Ectodermal cell (in vitro differentiated cells): ENCODE results near the gene CPEB3.

Experiments
- H3K27ac ChIP-seq: 2 replicates; pipeline ENCODE4 v1.7.0; 2013; ENCODE audit warnings: mild to moderate bottlenecking, low read depth, low read length; ENCODE audit not compliant: insufficient read depth, poor library complexity, severe bottlenecking
- H3K27me3 ChIP-seq: 2 replicates; pipeline ENCODE4 v1.7.0; 2013; ENCODE audit warnings: mild to moderate bottlenecking, low read length; ENCODE audit not compliant: insufficient read depth, control insufficient read depth, poor library complexity, severe bottlenecking
- H3K36me3 ChIP-seq: one replicate; pipeline ENCODE4 v1.7.0; 2013; ENCODE audit warnings: low read length; ENCODE audit not compliant: control insufficient read depth, insufficient read depth
- H3K4me1 ChIP-seq: one replicate; pipeline ENCODE4 v1.7.0; 2013; ENCODE audit warnings: low read length; ENCODE audit not compliant: control insufficient read depth, insufficient read depth
- H3K4me3 ChIP-seq: 2 replicates; pipeline ENCODE4 v1.7.0; 2013; ENCODE audit warnings: low read depth, low read length, control low read depth; ENCODE audit not compliant: insufficient read depth
- H3K9me3 ChIP-seq: 2 replicates; pipeline ENCODE4 v1.7.0; 2013; ENCODE audit warnings: mild to moderate bottlenecking, low read length, moderate library complexity; ENCODE audit not compliant: control insufficient read depth
- WGBS, 2 experiments: methylation state at CpG; one replicate each; pipeline ENCODE4 v1.1.7; 2013; ENCODE audit warnings: missing lambda C conversion rate in 2 of 2; 5-methylcytosine and 5-hydroxymethylcytosine counted together

Gene CPEB3

GRCh38 chr10:92183199-92183598 is 107.7 kb downstream of the CPEB3 start:
- Histone ChIP-seq H3K27me3 (no peaks in the 10 kb centered on the region), H3K9me3 (no peaks in the 10 kb centered on the region), H3K36me3 (no peaks in the 10 kb centered on the region), H3K4me3 (no peak overlapping the region), H3K4me1 (no peaks in the 10 kb centered on the region), H3K27ac (no peak overlapping the region)
- WGBS, 2 experiments = 86% methylated on average over 3 of the region's 4 CpGs; no CpG with 5 or more reads in 1 of the 2 experiments

GRCh38 chr10:92181575-92181974 is 109.3 kb downstream of the CPEB3 start:
- H3K9me3 ChIP-seq = no peaks in the 10 kb centered on the region
- no peaks in the 10 kb centered on the region for H3K27me3 ChIP-seq
- 73 to 83% methylated on average over 2 of the region's 2 CpGs for WGBS, 2 experiments
- H3K4me1 ChIP-seq = no peaks in the 10 kb centered on the region
- no peak overlapping the region for H3K4me3 ChIP-seq
- no peaks in the 10 kb centered on the region for H3K36me3 ChIP-seq
- H3K27ac ChIP-seq = no peak overlapping the region

GRCh38 chr10:92180399-92180798 is 110.5 kb downstream of the CPEB3 start:
- Histone ChIP-seq H3K27ac (no peak overlapping the region), H3K9me3 (no peaks in the 10 kb centered on the region), H3K4me3 (no peak overlapping the region), H3K36me3 (no peaks in the 10 kb centered on the region), H3K27me3 (no peaks in the 10 kb centered on the region), H3K4me1 (no peaks in the 10 kb centered on the region)
- 93 to 95% methylated on average over 1 of the region's 1 CpG for WGBS, 2 experiments

GRCh38 chr10:92177546-92177945 is 113.3 kb downstream of the CPEB3 start:
- Histone ChIP-seq H3K4me1 (no peaks in the 10 kb centered on the region), H3K9me3 (no peaks in the 10 kb centered on the region)

DNA sequence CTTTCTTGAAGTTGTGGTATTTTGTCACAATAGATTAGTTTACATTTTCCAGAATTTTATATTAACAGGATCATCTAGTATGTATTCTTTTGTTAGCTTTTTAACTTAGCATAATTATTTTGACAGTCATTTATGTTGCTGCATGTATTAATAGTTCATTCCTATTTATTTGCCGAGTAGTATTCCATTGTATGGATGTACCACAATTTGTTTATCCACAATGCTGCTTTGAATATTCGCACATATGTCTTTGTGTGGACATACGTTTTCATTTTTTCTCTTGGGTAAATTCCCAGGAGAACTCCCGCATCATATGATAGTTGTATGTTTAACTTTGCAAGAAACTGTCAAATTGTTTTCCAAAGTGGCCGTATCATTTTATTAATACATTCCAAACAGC is 115.7 kb downstream of the CPEB3 start:
- Histone ChIP-seq H3K4me3 (no peak overlapping the region), H3K27me3 (no peaks in the 10 kb centered on the region), H3K36me3 (no peaks in the 10 kb centered on the region), H3K4me1 (no peaks in the 10 kb centered on the region), H3K27ac (no peak overlapping the region), H3K9me3 (no peaks in the 10 kb centered on the region)
- 94 to 99% methylated on average over 5 of the region's 5 CpGs for WGBS, 2 experiments

More at GRCh38 chr10:92177546-92177945, 113.3 kb downstream of the CPEB3 start:
- no peaks in the 10 kb centered on the region for H3K27me3 ChIP-seq
- no peak overlapping the region for H3K4me3 ChIP-seq
- H3K27ac ChIP-seq = no peak overlapping the region
- no peaks in the 10 kb centered on the region for H3K36me3 ChIP-seq
- 90 to 100% methylated on average over 1 of the region's 1 CpG for WGBS, 2 experiments

GRCh38 chr10:92173996-92174395 is 116.9 kb downstream of the CPEB3 start:
- Histone ChIP-seq H3K4me1 (no peaks in the 10 kb centered on the region), H3K36me3 (no peaks in the 10 kb centered on the region), H3K27me3 (no peaks in the 10 kb centered on the region), H3K4me3 (no peak overlapping the region), H3K9me3 (no peaks in the 10 kb centered on the region), H3K27ac (no peak overlapping the region)

DNA sequence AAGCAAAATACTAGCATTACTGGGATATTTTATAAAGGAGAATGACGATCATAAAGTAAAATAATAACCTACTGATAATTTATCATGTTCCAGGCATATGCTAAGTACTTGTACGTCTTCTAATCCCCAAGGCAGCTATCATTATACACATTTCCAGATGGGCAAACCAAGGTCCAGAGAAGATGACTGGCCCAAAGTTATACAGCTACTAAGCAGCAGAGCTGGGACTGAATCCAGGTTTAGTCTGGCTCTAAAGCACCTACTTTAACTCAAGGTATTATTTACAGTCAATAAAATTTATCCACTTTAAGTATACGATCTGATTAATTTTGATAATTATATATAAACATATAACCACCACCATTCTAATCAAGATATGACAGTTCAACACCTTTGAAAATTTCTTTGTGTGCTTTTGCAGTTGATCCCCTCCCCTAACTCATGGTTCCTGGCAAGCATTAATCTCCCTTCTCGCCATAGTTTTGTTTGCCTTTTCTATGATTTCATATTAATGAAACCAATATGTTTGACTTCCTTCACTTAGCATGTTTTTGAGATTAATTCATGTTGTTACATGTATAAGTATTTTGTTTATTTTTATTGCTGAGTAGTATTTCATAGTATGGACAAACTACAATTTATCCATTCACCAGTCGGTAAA is 126.7 kb downstream of the CPEB3 start:
- no peak overlapping the region for H3K4me3 ChIP-seq
- H3K27me3 ChIP-seq = no peaks in the 10 kb centered on the region
- no peaks in the 10 kb centered on the region for H3K4me1 ChIP-seq
- WGBS, 2 experiments = 92 to 98% methylated on average over 2 to 3 of the region's 5 CpGs
- no peaks in the 10 kb centered on the region for H3K9me3 ChIP-seq
- peaks cover 6% of the 10 kb centered on the region for H3K36me3 ChIP-seq
- H3K27ac ChIP-seq = no peak overlapping the region

DNA sequence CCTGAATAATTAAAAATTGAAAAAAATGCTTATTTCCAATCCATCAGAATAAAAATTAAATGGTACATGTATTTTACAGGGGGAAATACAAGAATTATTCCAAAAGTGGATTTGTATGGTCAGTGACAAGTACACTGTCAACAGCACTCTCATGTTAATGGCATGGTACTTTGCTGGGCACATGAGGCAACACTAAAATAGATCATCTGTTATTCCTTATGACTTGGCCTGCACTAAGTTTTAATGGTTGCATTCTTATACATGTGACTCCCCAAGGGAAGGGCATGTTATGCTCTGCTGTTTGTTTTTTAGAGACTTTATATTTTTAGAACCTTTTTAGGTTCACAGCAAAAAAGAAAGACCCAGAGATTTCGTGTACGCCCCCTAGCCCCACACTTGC is 128.3 kb downstream of the CPEB3 start:
- Histone ChIP-seq H3K9me3 (no peaks in the 10 kb centered on the region), H3K4me1 (no peaks in the 10 kb centered on the region), H3K36me3 (peaks cover 6% of the 10 kb centered on the region), H3K27ac (no peak overlapping the region), H3K27me3 (no peaks in the 10 kb centered on the region), H3K4me3 (no peak overlapping the region)
- WGBS, 2 experiments = 91 to 100% methylated on average over 2 of the region's 2 CpGs

GRCh38 chr10:92156874-92157773 is 133.8 kb downstream of the CPEB3 start:
- H3K27ac ChIP-seq = no peak overlapping the region
- H3K4me1 ChIP-seq = no peaks in the 10 kb centered on the region
- H3K4me3 ChIP-seq = no peak overlapping the region
- H3K27me3 ChIP-seq = no peaks in the 10 kb centered on the region
- no peaks in the 10 kb centered on the region for H3K36me3 ChIP-seq
- WGBS, 2 experiments = 93 to 95% methylated on average over 8 of the region's 8 CpGs
- H3K9me3 ChIP-seq = no peaks in the 10 kb centered on the region

GRCh38 chr10:92150823-92151222 is 140.1 kb downstream of the CPEB3 start:
- Histone ChIP-seq H3K4me3 (no peak overlapping the region), H3K36me3 (no peaks in the 10 kb centered on the region), H3K4me1 (no peaks in the 10 kb centered on the region), H3K27ac (no peak overlapping the region), H3K9me3 (no peaks in the 10 kb centered on the region), H3K27me3 (no peaks in the 10 kb centered on the region)
